ENCODE measurements around the gene PEX5.
"Not testable (repeated sequence)": the region's sequence is repeated elsewhere in the genome, so short reads cannot be mapped to it uniquely, and the experiment has no call there.

PEX5 gene

DNA sequence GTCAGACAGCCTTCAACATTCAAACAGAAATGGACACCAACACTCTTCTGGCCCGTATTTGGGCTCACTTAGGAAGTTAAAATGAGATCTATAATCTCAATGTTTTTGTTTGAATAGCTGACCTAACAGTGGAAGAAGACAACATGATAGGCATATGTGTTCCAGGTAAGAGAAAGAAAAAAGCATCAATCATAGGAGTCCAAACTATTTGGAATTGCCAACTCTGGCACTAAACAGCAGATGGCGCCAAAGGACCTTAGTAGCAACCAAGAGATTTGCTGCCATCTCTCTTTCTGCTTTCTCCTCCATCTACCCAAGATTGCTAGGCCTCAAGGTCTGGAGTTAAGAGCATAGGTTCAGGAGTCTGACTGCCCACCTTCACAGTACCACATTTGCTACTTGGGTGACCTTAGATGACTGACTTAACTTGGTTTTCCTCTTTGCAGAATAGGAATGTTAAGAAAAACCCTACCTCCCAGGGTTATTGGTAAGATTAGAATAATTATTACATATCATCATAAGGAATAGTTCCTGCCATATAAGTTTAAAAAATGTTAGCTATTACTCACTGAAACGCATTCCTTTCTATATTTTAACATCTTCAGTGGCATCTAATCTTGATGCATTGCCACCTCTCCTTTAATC, 30.2 kb downstream of the PEX5 start:
- DNase-seq, result peak; percentile 76 to 78

- no peak for DNase-seq
These were observed 32.0 kb downstream of the PEX5 start for GRCh38 chr12:7221486-7221885.

DNA sequence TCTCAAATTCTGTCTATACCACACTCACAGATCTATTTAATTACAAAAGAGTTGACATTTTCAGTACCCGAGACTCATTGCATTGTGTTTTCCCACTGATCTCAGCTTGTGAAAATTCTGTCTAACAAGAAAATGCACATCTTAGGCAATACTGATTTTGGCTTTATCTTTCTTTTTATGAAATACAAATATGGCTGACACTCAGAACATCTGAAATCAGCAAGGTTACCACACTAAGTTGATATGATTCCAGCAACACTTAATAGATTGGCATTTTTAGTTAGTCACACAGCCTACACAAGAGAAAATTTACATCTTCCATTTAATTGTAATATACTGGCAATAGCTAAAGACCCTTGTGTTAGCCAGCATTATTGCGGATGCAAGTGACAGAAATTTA, 40.3 kb downstream of the PEX5 start:
- no peak for DNase-seq

- no peak for DNase-seq
These were observed 52.0 kb downstream of the PEX5 start for GRCh38 chr12:7241404-7242005.

GRCh38 chr12:7242176-7243101, 53.0 kb downstream of the PEX5 start:
- DNase-seq, result no peak

- DNase-seq, result not testable (repeated sequence)
These were observed 62.0 kb downstream of the PEX5 start for GRCh38 chr12:7251328-7251996.

- DNase-seq, result no peak
These were observed 69.6 kb downstream of the PEX5 start for GRCh38 chr12:7259060-7259459.

All from CD4-positive, alpha-beta T cell treated with Interleukin-4 for 1 hour (primary cell).